GM21529 (cell line): Measurements from ENCODE around the gene CAPN13.

Experiments used
- ATAC-seq: cut with Tn5 transposase; IDR thresholded peaks from one replicate; pipeline ENCODE4 v1.9.1; 2021; ENCODE audit not compliant: unreplicated experiment

CAPN13 gene

GRCh38 chr2:30731706-30732105 lies 75.5 kb downstream of the CAPN13 start:
- ATAC-seq, result no peak

- ATAC-seq, result no peak
These were observed 76.3 kb downstream of the CAPN13 start for GRCh38 chr2:30730736-30731647.

GRCh38 chr2:30729031-30729430 lies 78.2 kb downstream of the CAPN13 start:
- no peak for ATAC-seq

- ATAC-seq, result no peak
These were observed 84.1 kb downstream of the CAPN13 start for GRCh38 chr2:30722936-30723725.

GRCh38 chr2:30721668-30722647 lies 85.3 kb downstream of the CAPN13 start:
- no peak for ATAC-seq

- no peak for ATAC-seq
These were observed 86.0 kb downstream of the CAPN13 start for GRCh38 chr2:30721241-30721640.

- ATAC-seq, result no peak
These were observed 90.1 kb downstream of the CAPN13 start for GRCh38 chr2:30717081-30717650.

GRCh38 chr2:30716123-30716900 lies 90.9 kb downstream of the CAPN13 start:
- no peak for ATAC-seq

GRCh38 chr2:30714811-30715709 lies 92.2 kb downstream of the CAPN13 start:
- ATAC-seq, result no peak

- ATAC-seq, result no peak
These were observed 93.5 kb downstream of the CAPN13 start for GRCh38 chr2:30713698-30714097.

GRCh38 chr2:30711646-30712085 lies 95.6 kb downstream of the CAPN13 start:
- peak; percentile 80 for ATAC-seq

GRCh38 chr2:30710461-30710860 lies 96.8 kb downstream of the CAPN13 start:
- no peak for ATAC-seq

- no peak for ATAC-seq
These were observed 97.2 kb downstream of the CAPN13 start for GRCh38 chr2:30710016-30710415.

GRCh38 chr2:30709516-30709915 lies 97.7 kb downstream of the CAPN13 start:
- no peak for ATAC-seq

- no peak for ATAC-seq
These were observed 98.6 kb downstream of the CAPN13 start for GRCh38 chr2:30708491-30709290.

- no peak for ATAC-seq
These were observed 99.8 kb downstream of the CAPN13 start for GRCh38 chr2:30707304-30707903.

GRCh38 chr2:30706534-30707303 lies 100.5 kb downstream of the CAPN13 start:
- no peak for ATAC-seq
